Measurements from ENCODE around the gene LRSAM1.

GRCh38 chr9:127549218-127549617, 97.9 kb downstream of the LRSAM1 start:
- no peak for TF ChIP-seq POLR2AphosphoS5 (IDR thresholded peaks at IDR 0.05)
- no peak for TF ChIP-seq POLR2A (IDR thresholded peaks at IDR 0.05)

Measured in breast epithelium (tissue), 3 donors.